Mononuclear cell (primary cell): ENCODE results near the gene NAPA. TPM values are rescaled to one million over a fixed set of nuclear protein-coding genes. Genes with fewer than 3 reads are reported as not detected.

Experiments used
- H3K27me3 ChIP-seq: 2 replicates; pipeline ENCODE4 v1.6.0; 2011; ENCODE audit warnings: low read length, control low read depth; ENCODE audit not compliant: insufficient read depth
- H3K4me1 ChIP-seq: 2 replicates; pipeline ENCODE4 v1.5.1; 2011; ENCODE audit warnings: mild to moderate bottlenecking, low read length, control low read depth; ENCODE audit not compliant: insufficient read depth
- H3K4me3 ChIP-seq: 2 replicates; pipeline ENCODE4 v1.5.1; 2011; ENCODE audit warnings: mild to moderate bottlenecking, low read length, moderate library complexity
- H3K9me3 ChIP-seq: 2 replicates; pipeline ENCODE4 v1.5.1; 2011; ENCODE audit warnings: low read depth, mild to moderate bottlenecking, control low read depth, low read length
- total RNA-seq: library from RNA; depleted of rRNA; stranded (reverse); fragments of >200 nt; gene quantifications from one replicate; pipeline ENCODE4 v1.2.3, GENCODE V29; 2012

The NAPA gene
- total RNA-seq, 1 donor: 71.8 TPM

- peaks cover 25% of the 10 kb centered on the region for H3K4me1 ChIP-seq
- no peaks in the 10 kb centered on the region for H3K27me3 ChIP-seq
- no peaks in the 10 kb centered on the region for H3K9me3 ChIP-seq
- H3K4me3 ChIP-seq: no peak overlapping the region
Measured at GRCh38 chr19:47538812-47539211, 23.9 kb upstream of the NAPA start.

DNA sequence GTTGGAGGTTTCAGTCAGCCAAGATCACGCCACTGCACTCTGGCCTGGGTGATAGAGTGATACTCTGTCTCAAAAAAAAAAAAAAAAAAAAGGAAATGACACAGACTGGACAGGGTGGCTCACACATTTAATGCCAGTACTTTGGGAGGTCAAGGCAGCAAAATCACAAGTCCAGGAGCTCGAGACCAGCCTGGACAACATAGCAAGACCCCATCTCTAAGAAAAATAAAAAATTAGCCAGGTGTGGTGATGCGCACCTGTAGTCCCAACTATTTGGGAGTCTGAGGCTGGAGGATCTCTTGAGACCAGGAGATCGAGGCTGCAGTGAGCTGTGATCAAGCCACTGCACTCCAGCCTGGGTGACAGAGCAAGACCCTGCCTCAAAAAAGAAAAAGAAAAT, 22.6 kb upstream of the NAPA start:
- H3K27me3 ChIP-seq: no peaks in the 10 kb centered on the region
- no peaks in the 10 kb centered on the region for H3K9me3 ChIP-seq
- H3K4me3 ChIP-seq: no peak overlapping the region
- peaks cover 25% of the 10 kb centered on the region for H3K4me1 ChIP-seq

DNA sequence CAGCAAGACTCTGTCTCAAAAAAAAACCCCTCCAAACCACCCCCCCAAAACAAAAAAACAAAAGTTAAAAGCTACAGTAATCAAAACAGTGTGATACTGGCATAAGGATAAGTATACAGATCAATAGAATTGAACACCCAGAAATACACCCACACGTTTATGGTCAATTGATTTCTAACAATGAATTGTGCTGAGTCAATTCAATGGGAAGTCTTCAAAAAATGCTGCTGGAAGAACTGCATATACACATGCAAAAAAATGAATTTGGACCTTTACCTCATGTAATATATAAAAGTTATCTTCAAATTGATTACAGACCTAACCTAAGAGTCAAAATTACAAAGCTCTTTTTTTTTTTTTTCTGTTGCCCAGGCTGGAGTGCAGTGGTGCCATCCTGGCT, 19.8 kb upstream of the NAPA start:
- Histone ChIP-seq H3K4me1 (peaks cover 4% of the 10 kb centered on the region), H3K27me3 (no peaks in the 10 kb centered on the region), H3K9me3 (no peaks in the 10 kb centered on the region), H3K4me3 (no peak overlapping the region)

GRCh38 chr19:47531640-47532387, 17.0 kb upstream of the NAPA start:
- H3K9me3 ChIP-seq: no peaks in the 10 kb centered on the region
- H3K27me3 ChIP-seq: no peaks in the 10 kb centered on the region
- H3K4me1 ChIP-seq: no peaks in the 10 kb centered on the region
- H3K4me3 ChIP-seq: no peak overlapping the region

DNA sequence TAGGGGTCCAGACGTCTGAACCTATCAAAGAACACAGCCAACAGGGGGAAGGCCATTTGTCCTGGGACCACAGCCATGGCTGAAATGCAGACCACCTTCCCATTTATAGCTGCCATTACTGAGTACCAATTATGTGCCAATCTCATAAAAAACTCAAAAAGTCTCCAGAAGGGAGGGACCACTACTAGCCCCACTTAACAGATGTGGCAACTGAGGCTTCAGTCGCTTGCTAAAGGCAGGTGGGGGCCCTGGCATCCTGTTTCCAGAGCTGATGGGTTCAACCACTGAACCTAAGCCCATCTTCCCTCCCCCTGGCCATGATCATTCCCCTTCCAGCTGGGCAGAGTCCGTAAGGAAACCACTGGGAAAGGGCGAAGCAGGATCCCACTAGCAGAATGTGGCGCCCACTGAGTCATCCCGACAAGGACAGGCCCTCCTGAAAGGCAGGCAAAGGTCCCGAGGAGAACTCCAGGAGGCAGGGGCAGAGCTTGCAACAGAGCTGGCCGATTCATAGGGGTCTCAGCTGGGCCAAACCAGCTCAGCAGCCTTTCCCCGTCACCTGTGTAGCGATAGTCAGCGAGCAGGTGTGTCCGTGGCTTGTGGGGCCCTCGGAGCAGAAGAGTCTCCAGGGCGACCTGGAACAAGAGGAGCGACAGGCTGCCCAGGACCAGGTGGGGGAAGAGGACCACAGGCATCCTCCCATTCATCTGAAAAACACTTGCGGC, 14.3 kb upstream of the NAPA start:
- no peaks in the 10 kb centered on the region for H3K27me3 ChIP-seq
- H3K4me1 ChIP-seq: no peaks in the 10 kb centered on the region
- H3K9me3 ChIP-seq: no peaks in the 10 kb centered on the region
- no peak overlapping the region for H3K4me3 ChIP-seq

- peaks cover 5% of the 10 kb centered on the region for H3K27me3 ChIP-seq
- no peak overlapping the region for H3K4me3 ChIP-seq
- peaks cover 4% of the 10 kb centered on the region for H3K4me1 ChIP-seq
- no peaks in the 10 kb centered on the region for H3K9me3 ChIP-seq
Measured at GRCh38 chr19:47526798-47527197, 11.9 kb upstream of the NAPA start.

- H3K4me1 ChIP-seq: peaks cover 16% of the 10 kb centered on the region
- no peaks in the 10 kb centered on the region for H3K9me3 ChIP-seq
- H3K27me3 ChIP-seq: peaks cover 5% of the 10 kb centered on the region
- H3K4me3 ChIP-seq: no peak overlapping the region
Measured at GRCh38 chr19:47523473-47523872, 8.6 kb upstream of the NAPA start.

DNA sequence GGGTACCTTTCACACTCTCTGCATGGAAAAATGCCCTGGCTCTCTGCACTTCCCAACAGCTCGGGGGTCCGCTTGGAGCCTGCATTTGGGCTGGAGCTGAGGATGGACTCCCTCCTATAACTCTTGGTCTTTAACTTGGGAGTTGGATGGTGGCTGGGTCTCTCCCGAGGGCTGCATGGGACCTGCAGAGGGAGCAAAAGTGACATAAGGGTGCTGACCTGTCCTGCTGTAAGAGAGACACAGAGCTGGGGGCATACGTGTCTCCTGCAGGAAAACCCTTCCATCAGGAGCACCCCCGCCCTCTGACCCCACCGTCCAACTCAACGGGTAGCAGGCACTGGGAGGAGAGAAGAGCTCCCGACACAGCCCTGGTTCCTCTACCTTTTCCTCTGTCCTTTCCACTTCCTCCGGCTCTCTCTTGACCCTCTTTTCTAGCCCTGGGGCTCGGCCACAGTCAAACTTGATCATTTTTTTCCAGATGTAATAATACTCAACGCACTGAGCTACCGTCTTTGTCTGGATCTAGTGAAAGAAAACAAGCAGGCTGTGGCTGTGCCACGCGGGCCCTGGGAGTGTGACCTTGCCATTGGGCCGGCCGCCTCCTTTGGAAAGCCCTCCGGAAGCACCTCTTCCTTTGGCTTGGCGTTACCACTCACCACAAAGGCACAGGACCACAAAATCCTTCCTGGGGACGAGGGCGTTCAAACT, 6.8 kb upstream of the NAPA start:
- H3K27me3 ChIP-seq: peaks cover 5% of the 10 kb centered on the region

GRCh38 chr19:47520839-47521238, 6.0 kb upstream of the NAPA start:
- peaks cover 5% of the 10 kb centered on the region for H3K27me3 ChIP-seq
- no peak overlapping the region for H3K4me3 ChIP-seq
- peaks cover 41% of the 10 kb centered on the region for H3K4me1 ChIP-seq
- no peaks in the 10 kb centered on the region for H3K9me3 ChIP-seq

More for the DNA sequence above, 6.8 kb upstream of the NAPA start:
- Histone ChIP-seq H3K4me3 (no peak overlapping the region), H3K4me1 (peaks cover 33% of the 10 kb centered on the region), H3K9me3 (no peaks in the 10 kb centered on the region)

DNA sequence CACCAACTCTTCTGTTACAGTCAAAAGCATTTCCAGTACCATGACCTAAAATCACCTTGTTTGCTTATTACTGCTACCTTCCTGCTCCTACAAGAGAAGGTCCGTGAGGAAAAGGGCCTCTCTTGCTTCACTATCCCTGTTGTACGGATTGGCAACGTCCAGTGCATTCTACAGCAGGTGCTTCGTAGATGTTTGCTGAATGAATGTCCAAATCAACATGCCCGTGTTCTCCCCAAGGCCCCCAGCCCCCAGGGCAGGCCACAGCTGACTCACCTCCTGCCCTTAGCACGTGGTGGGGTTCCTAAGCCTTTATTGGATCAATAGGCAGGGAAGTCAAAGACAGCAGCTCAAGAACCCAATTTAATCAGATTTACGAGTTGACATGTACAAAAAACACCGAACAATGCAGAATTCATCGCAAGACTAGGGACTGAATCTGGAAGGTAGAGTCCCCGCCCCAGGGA, 5.5 kb upstream of the NAPA start:
- Histone ChIP-seq H3K27me3 (peaks cover 5% of the 10 kb centered on the region), H3K4me1 (peaks cover 45% of the 10 kb centered on the region), H3K9me3 (no peaks in the 10 kb centered on the region)

DNA sequence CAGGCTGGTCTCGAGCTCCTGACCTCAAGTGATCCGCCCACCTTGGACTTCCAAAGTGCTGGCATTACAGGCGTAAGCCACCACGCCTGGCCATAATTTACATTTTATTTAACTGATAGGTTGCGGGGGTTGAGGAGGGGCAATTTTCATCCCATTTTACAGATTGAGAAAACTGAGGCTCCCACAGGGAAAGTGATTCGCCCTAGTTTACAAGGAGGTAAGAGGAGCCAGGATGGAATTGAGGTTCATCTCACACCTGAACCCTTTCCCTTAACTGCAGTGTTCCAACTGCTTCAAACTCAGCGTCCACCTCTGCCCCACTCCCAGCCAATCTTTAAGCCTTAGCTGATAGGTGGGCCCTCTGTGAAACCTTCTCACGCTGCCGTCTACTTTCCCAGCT, 4.0 kb upstream of the NAPA start:
- peaks cover 50% of the 10 kb centered on the region for H3K4me1 ChIP-seq
- no peaks in the 10 kb centered on the region for H3K9me3 ChIP-seq
- H3K4me3 ChIP-seq: no peak overlapping the region
- peaks cover 5% of the 10 kb centered on the region for H3K27me3 ChIP-seq

More for the DNA sequence above, 5.5 kb upstream of the NAPA start:
- no peak overlapping the region for H3K4me3 ChIP-seq

DNA sequence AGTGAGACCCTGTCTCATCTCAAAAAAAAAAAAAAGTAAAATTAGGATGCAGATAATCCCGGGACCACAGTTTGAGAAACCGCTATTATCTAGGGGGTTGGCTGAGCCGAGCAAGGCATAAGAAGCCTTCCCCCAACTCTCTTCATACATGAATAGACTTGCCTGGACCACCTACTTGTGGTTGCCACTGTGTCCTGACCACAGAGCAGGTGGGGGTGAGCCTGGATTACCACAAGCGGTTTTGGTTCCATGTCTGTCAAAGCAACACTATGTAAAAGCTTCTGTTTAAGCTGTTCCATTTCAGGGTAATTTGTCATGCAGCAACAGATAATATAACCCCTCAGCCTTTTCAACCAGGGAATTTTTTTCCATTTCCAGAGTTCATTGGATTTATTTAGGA, 3.3 kb upstream of the NAPA start:
- no peak overlapping the region for H3K4me3 ChIP-seq
- peaks cover 5% of the 10 kb centered on the region for H3K27me3 ChIP-seq
- H3K4me1 ChIP-seq: peaks cover 58% of the 10 kb centered on the region
- no peaks in the 10 kb centered on the region for H3K9me3 ChIP-seq

DNA sequence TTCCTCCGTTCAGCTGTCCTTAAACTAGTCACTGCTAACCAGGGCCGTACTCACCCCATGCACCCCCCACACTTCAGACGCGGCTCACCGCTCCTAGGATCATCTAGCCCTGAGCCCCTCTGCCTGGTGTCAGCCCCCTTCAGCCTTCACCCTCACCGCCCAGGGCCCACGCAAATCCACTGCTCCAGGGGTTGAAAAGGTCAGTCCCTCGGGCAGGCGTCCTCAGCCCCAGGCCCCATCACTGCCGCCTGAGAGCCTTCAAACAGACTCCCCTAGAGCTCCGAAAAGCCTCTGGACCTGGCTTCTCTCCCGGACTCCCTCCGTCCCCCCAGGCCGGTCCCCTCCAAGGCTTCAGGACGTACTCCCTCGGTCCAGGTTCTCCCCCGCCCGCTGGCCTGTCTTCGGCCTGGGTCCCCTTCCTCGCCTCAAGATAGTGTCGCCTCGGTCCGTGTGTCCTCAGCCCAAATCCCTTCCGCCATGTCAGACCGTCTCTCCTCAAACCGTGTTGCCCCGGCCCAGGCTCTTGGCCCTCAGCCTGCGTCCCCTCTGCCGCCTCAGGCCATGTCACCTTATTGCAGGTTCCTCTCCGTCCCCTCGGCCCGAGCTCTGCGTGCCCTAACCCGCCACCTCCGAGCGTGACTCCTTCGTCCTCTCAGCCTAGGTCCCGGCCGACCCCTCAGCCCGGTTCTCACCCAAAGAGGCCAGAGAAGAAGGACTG, 553 bp downstream of the NAPA start:
- H3K4me3 ChIP-seq: peak overlapping the region; percentile 100
- H3K4me1 ChIP-seq: peaks cover 70% of the 10 kb centered on the region

DNA sequence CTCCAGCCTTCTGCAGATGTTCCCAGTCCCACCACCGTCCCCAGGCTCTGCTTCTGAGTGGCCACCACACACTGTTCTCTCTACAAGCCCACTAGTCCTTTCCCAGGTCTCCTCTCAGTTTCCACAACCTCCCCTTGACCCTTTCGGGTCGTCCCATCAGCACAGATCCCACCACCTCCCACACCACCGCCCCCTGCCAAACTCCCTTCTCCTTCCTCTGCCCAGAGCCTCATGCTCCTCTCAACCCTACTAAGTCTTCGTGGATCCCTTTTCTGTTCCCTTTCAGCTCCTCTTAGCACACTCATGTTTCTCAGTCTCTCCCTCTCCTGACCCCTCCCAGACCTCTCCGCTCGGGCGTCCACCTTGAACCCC, 1.9 kb downstream of the NAPA start:
- no peak overlapping the region for H3K4me3 ChIP-seq
- no peaks in the 10 kb centered on the region for H3K9me3 ChIP-seq
- no peaks in the 10 kb centered on the region for H3K27me3 ChIP-seq
- H3K4me1 ChIP-seq: peaks cover 63% of the 10 kb centered on the region

More for the DNA sequence above, 553 bp downstream of the NAPA start:
- no peaks in the 10 kb centered on the region for H3K27me3 ChIP-seq
- no peaks in the 10 kb centered on the region for H3K9me3 ChIP-seq
